ENCODE results near the gene MYZAP.
"Not testable (repeated sequence)": the region's sequence is repeated elsewhere in the genome, so short reads cannot be mapped to it uniquely, and the experiment has no call there.

Gene MYZAP

GRCh38 chr15:57595011-57595866 is 3.5 kb downstream of the MYZAP start:
- no peak for DNase-seq

- DNase-seq: no peak
These were observed 4.7 kb downstream of the MYZAP start for GRCh38 chr15:57596301-57596855.

- DNase-seq: no peak
These were observed 5.3 kb downstream of the MYZAP start for GRCh38 chr15:57596978-57597377.

GRCh38 chr15:57597431-57597830 is 5.7 kb downstream of the MYZAP start:
- DNase-seq: no peak

GRCh38 chr15:57598346-57598745 is 6.6 kb downstream of the MYZAP start:
- no peak for DNase-seq

- no peak for DNase-seq
These were observed 7.6 kb downstream of the MYZAP start for GRCh38 chr15:57599296-57599810.

GRCh38 chr15:57600197-57600596 is 8.5 kb downstream of the MYZAP start:
- no peak for DNase-seq

GRCh38 chr15:57604507-57604906 is 12.8 kb downstream of the MYZAP start:
- DNase-seq: no peak

GRCh38 chr15:57605491-57605890 is 13.8 kb downstream of the MYZAP start:
- DNase-seq: no peak

- DNase-seq: no peak
These were observed 14.3 kb downstream of the MYZAP start for GRCh38 chr15:57606048-57606447.

- DNase-seq: no peak
These were observed 15.1 kb downstream of the MYZAP start for GRCh38 chr15:57606816-57607215.

GRCh38 chr15:57607570-57608000 is 15.9 kb downstream of the MYZAP start:
- no peak for DNase-seq

- no peak for DNase-seq
These were observed 18.3 kb downstream of the MYZAP start for GRCh38 chr15:57609805-57610529.

- no peak for DNase-seq
These were observed 19.4 kb downstream of the MYZAP start for GRCh38 chr15:57611123-57611522.

- DNase-seq: no peak
These were observed 20.2 kb downstream of the MYZAP start for GRCh38 chr15:57611938-57612337.

- no peak for DNase-seq
These were observed 22.5 kb downstream of the MYZAP start for GRCh38 chr15:57614241-57614640.

GRCh38 chr15:57615951-57616496 is 24.3 kb downstream of the MYZAP start:
- DNase-seq: not testable (repeated sequence)

GRCh38 chr15:57618325-57618724 is 26.6 kb downstream of the MYZAP start:
- DNase-seq: no peak

GRCh38 chr15:57619746-57620145 is 28.0 kb downstream of the MYZAP start:
- DNase-seq: no peak

GRCh38 chr15:57624730-57625129 is 33.0 kb downstream of the MYZAP start:
- no peak for DNase-seq

- no peak for DNase-seq
These were observed 34.2 kb downstream of the MYZAP start for GRCh38 chr15:57625703-57626448.

GRCh38 chr15:57626713-57627440 is 35.2 kb downstream of the MYZAP start:
- DNase-seq: no peak

All from CD4-positive, alpha-beta T cell treated with Interleukin-4 for 4 hours (primary cell).